ENCODE results near the gene LMO1. TPM values are rescaled to one million over a fixed set of nuclear protein-coding genes. Genes with fewer than 3 reads are reported as not detected.

The LMO1 gene
- total and polyA plus RNA-seq, 2 of the 8 experiments (the other 6 are each of a cell fraction or from before 2014, with no cell fraction given): 0.17 TPM; not detected in 1

- Histone ChIP-seq H3K4ac (replicated peaks; ENCODE audit: insufficient read length, low read depth, low read length) (no peak overlapping the region), H3K18ac (ENCODE audit: extremely low read depth, low read length) (no peak overlapping the region), H2BK12ac (ENCODE audit: low read depth, low read length) (no peak overlapping the region), H2AFZ (ENCODE audit: low read length) (no peak overlapping the region), H3K79me1 (ENCODE audit: low read depth, low read length) (no peaks in the 10 kb centered on the region), H3K56ac (replicated peaks; ENCODE audit: insufficient read length, low read depth, low read length) (no peak overlapping the region), H4K8ac (ENCODE audit: extremely low read depth, insufficient read depth, low read length) (no peak overlapping the region), H2BK5ac (ENCODE audit: low read depth, low read length) (no peak overlapping the region), H3K9me3 (ENCODE audit: insufficient read depth in 2 of 2, low read depth in 1 of 2, low read length in 1 of 2) (no peaks in the 10 kb centered on the region), H3K36me3 (ENCODE audit: control insufficient read depth in 2 of 4, insufficient read depth in 4 of 4, low read length in 3 of 4) (no peaks in the 10 kb centered on the region), H3K4me2 (ENCODE audit: insufficient read depth in 1 of 2, low read depth in 2 of 2, low read length in 2 of 2) (no peak overlapping the region), H4K20me1 (replicated peaks in 1 of 2; ENCODE audit: control insufficient read depth in 1 of 2, insufficient read depth in 2 of 2, low read length in 2 of 2) (no peaks in the 10 kb centered on the region), H3K23me2 (ENCODE audit: low read depth, low read length) (no peaks in the 10 kb centered on the region; the same call in 1 of the 2 replicates), H4K91ac (replicated peaks; ENCODE audit: insufficient read length, low read length) (no peak overlapping the region), H3K9ac (replicated peaks in 1 of 4; ENCODE audit: extremely low read depth in 1 of 4, low read depth in 3 of 4, low read length in 3 of 4) (no peak overlapping the region), H3K27me3 (replicated peaks in 1 of 4; ENCODE audit: control insufficient read depth in 3 of 4, extremely low read depth in 1 of 4, insufficient read depth in 3 of 4, low read length in 3 of 4) (peaks cover 0 to 10% (median under 1%) of the 10 kb centered on the region in 4 experiments; a peak in 1 of 7 replicates), H3K79me2 (ENCODE audit: control insufficient read depth in 1 of 2, insufficient read depth in 2 of 2, low read length in 2 of 2) (no peaks in the 10 kb centered on the region), H2BK20ac (ENCODE audit: low read length) (no peak overlapping the region), H3K27ac (ENCODE audit: low read depth, low read length) (no peak overlapping the region), H3K4me1 (replicated peaks in 1 of 4; ENCODE audit: control insufficient read depth in 3 of 4, insufficient read depth in 4 of 4, low read length in 3 of 4) (peaks cover 0 to 3% (median 0%) of the 10 kb centered on the region in 4 experiments; a peak in 2 of 7 replicates), H2BK120ac (replicated peaks; ENCODE audit: low read depth, low read length) (no peak overlapping the region), H2BK15ac (ENCODE audit: low read length) (no peak overlapping the region), H4K5ac (ENCODE audit: insufficient read length, low read depth, low read length) (no peak overlapping the region), H2AK5ac (ENCODE audit: low read depth, low read length) (no peak overlapping the region), H3K4me3 (ENCODE audit: extremely low read depth in 1 of 4, insufficient read depth in 2 of 4, low read depth in 3 of 4, low read length in 4 of 4) (no peak overlapping the region), H3K14ac (ENCODE audit: insufficient read length) (no peak overlapping the region), H3K23ac (ENCODE audit: insufficient read length) (no peak overlapping the region)
- DNase-seq (ENCODE audit: low read depth in 1 of 2, low spot score in 2 of 2) (no peak), FAIRE-seq (no peak)
- no peak for TF ChIP-seq FOSL1 (IDR thresholded peaks at IDR 0.05; ENCODE audit: insufficient read depth, low read depth, low read length)
- TF ChIP-seq SIRT6 (IDR thresholded peaks at IDR 0.05; ENCODE audit: low read length): no peak
- TF ChIP-seq RBBP5 (IDR thresholded peaks at IDR 0.05; ENCODE audit: borderline replicate concordance, low read depth, low read length): no peak
- no peak for TF ChIP-seq ATF3 (IDR thresholded peaks at IDR 0.05; ENCODE audit: insufficient read depth, low read depth, low read length)
- no peak for TF ChIP-seq POLR2A (IDR thresholded peaks at IDR 0.05; ENCODE audit: control extremely low read depth in 1 of 2, low read depth in 2 of 2, low read length in 2 of 2)
- TF ChIP-seq SP2 (IDR thresholded peaks at IDR 0.05; ENCODE audit: low read length): no peak
- TF ChIP-seq EZH2 (IDR thresholded peaks at IDR 0.05; ENCODE audit: low read depth, low read length, severe bottlenecking): no peak
- no peak for TF ChIP-seq POU5F1 (IDR thresholded peaks at IDR 0.05; ENCODE audit: low read depth, low read length)
- no peak for TF ChIP-seq BRCA1 (IDR thresholded peaks at IDR 0.05; ENCODE audit: low read depth, low read length)
- TF ChIP-seq EP300 (IDR thresholded peaks at IDR 0.05; ENCODE audit: borderline replicate concordance in 1 of 2, low read depth in 2 of 2, low read length in 2 of 2): no peak
- ChIA-PET POLR2A (ENCODE audit: partially characterized antibody) (no interaction called here), CTCF (ENCODE audit: partially characterized antibody) (interaction anchor here (1.1 to 13.8 kb wide), 10 partner anchors 15 to 371 kb away, joined by 4 to 342 read pairs (median 22); partner anchors contain the start of gene LMO1)
- WGBS, 2 experiments (ENCODE audit: extremely low coverage in 1 of 2, insufficient coverage in 1 of 2, insufficient read length in 1 of 2, insufficient replicate concordance in 2 of 2, low coverage in 1 of 2, low lambda C conversion rate in 2 of 2, missing lambda C conversion rate in 1 of 2): 95% methylated on average over 4 of the region's 4 CpGs; no CpG with 5 or more reads in 1 of the 2 experiments
Observed at GRCh38 chr11:8194956-8195355, 68.7 kb downstream of the LMO1 start.
